NCI-H2196 treated with DMSO at 0.1 percent for 48 hours (cell line): ENCODE measurements around the gene GCAT.

ENCODE experiments used
- DNase-seq: peaks from one replicate; lab custom pipeline; 2025; ENCODE audit not compliant: unreplicated experiment; lab: John Stamatoyannopoulos, UW

GCAT gene

DNA sequence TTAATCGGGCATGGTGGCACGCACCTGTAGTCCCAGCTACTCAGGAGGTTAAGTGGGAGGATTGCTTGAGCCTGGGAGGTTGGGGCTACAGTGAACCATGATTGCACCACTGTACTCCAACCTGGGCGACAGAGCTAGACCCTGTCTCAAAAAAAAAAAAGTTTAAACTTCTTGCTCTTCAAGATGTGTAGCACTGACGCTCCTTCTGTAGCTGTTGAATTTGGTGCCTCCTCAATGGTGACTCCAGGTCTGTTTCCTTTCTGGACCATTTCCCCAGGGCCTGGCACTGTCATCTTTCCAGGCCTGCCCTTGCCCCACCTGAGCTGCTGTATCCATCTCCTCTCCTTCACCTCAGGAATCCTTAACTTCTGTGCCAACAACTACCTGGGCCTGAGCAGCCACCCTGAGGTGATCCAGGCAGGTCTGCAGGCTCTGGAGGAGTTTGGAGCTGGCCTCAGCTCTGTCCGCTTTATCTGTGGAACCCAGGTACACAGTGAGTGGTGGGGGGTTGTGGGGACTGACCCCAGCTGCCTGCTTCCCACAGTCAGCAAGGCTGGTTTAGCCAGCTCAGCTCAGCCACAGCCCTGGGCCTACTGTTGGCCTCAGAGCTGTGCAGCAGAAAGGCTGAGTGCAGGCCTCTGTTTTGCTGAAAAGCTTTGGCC is 2.1 kb downstream of the GCAT start:
- DNase-seq = no peak

DNA sequence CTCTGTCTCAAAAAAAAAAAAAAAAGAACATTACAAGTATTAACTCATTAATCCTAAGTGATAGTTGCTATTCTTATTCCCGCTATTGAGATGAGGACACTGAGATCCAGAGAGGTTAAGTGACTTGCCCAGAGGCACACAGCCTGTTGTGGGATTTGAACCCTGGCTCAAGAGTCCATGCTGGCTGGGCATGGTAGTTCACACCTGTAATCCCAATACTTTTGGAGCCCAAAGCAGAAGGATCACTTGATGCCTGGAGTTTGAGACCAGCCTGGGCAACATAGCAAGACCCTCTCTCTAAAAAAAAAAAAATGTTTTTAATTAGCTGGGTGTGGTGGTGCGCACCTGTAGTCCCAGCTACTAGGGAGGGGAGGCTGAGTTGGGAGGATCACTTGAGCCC is 4.1 kb downstream of the GCAT start:
- DNase-seq = no peak

DNA sequence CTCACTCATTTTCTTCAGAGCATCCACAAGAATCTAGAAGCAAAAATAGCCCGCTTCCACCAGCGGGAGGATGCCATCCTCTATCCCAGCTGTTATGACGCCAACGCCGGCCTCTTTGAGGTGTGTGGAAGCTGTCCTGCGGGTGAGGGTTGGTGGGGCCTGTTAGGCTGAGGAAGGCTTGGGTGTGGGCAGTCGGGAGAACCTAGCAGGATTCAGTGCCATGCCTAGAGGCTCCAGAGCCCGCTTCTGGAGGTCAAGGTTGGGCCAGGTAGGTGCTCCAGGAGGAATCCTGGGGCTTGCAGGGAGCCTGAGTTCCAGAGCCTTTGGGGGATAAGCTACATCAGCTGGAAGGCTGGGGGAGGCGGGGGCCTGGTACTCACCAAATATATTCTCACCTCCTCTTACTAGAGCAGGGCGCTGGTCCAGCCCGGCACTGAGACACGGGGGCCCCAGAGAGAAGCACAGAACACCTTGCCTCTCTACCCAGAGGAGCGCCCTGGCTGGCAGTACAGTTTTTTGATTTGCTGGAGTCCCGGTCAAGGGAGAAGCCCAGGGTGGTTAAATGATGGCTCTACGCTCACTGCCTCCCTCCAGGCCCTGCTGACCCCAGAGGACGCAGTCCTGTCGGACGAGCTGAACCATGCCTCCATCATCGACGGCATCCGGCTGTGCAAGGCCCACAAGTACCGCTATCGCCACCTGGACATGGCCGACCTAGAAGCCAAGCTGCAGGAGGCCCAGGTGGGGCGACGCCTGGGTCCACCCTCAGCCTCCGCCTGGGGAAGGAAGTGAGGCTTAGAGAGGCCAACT is 5.3 kb downstream of the GCAT start:
- no peak for DNase-seq

GRCh38 chr22:37815593-37815992 is 7.9 kb downstream of the GCAT start:
- DNase-seq = no peak

GRCh38 chr22:37816543-37817180 is 8.9 kb downstream of the GCAT start:
- no peak for DNase-seq

DNA sequence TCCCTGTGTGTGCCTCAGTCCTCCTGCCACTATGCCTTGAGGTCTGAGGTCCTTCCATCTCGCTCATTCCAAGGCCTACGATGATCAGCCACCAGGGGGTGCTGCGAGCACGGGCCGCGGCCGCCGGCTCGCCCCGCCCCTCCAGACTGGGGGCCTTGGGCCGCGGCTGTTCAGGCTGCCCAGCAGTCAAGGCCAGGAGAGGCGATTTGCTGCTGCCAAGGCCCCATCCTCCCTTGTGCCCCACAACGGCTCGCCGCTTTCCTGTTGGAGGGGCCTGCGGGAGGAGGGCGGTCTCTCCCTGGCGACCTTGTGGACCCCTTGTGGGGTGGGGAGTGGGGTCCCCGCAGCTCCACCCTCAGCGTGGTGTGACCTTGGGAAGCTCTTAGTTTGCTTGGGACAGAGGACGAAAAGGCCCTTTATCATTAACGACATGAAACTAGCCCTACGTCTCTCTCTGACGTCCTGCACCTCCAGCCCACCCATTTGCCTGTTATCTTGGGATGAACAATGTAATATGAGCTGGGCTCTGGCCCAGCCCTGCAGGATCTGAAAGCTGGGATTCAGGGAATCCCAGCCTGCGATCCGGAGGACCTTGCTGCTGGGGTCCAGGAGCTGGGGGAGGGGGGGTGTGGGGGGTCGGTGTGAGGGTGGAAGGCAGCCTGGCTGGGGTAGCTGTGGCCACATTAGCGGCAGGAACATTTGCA is 10.1 kb downstream of the GCAT start:
- DNase-seq = peak; percentile 32

GRCh38 chr22:37818409-37819104 is 10.8 kb downstream of the GCAT start:
- DNase-seq = no peak

DNA sequence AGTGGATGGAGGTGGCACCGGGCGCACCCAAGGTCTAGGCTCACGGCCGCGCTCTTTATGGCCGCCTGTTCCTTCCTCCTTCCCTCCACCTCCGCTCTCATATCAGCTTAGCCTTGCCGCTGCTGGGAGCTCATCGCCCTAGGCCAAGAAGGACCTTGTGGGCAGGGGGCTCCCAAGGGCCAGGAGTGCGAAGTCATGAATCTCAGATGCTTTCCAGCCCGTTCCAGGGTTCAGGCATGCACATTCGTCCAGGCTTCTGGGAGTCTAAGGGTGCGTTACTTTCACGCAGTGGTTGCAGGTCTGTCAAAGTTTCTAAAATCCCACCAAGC is 11.3 kb downstream of the GCAT start:
- DNase-seq = no peak

DNA sequence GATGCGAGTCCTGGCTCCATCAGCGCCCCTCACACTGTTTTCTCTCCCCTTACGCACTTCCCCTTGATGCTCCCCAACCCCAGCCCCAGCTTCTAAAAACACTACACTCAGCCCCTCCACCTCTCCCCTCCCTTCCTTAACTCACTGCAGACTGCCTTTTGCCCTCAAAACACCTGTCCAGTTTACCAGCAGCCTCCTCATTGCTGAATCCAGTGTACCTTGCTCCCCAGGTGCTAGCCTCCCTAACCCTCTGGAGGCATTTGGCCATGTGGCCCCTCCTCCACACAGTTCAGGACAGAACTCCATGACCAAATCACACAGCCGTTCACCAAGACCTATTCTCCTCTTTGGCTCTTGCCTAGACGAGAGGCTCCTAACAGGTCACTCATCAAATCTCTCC is 12.6 kb downstream of the GCAT start:
- no peak for DNase-seq

- no peak for DNase-seq
These were observed 14.5 kb downstream of the GCAT start for GRCh38 chr22:37822079-37822833.

DNA sequence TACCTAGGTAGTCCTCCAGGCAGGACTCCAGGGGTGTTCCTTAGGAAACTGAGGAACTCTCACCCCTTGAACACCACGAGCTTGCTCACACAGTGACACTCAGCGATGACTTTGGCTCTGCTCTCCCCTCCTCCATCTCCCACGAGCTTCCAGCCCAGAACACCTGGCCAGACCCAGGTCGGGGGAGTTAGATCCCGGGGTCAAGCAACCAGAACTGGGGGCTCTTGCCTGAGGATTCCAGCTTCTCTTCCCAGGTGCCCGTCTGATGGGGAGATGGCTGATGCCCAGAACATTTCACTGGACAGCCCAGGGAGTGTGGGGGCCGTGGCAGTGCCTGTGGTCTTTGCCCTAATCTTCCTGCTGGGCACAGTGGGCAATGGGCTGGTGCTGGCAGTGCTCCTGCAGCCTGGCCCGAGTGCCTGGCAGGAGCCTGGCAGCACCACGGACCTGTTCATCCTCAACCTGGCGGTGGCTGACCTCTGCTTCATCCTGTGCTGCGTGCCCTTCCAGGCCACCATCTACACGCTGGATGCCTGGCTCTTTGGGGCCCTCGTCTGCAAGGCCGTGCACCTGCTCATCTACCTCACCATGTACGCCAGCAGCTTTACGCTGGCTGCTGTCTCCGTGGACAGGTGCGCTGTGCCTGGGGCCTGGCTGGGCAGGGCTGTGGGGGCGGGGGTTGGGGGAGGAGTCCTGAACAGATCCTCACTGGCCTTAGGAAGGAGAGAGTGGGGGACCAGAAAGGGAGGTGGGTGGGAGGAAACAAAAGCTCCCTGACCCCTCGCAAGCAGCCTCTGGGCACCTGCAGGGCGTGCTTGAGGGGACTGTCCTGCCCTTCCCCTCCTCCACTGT is 15.6 kb downstream of the GCAT start, which contains the start of gene GALR3:
GALR3 (plus strand) TSS at position 249 of the 852 bp plus-strand sequence; CDS start at position 274, 25 bp downstream.
- DNase-seq = peak; percentile 41

DNA sequence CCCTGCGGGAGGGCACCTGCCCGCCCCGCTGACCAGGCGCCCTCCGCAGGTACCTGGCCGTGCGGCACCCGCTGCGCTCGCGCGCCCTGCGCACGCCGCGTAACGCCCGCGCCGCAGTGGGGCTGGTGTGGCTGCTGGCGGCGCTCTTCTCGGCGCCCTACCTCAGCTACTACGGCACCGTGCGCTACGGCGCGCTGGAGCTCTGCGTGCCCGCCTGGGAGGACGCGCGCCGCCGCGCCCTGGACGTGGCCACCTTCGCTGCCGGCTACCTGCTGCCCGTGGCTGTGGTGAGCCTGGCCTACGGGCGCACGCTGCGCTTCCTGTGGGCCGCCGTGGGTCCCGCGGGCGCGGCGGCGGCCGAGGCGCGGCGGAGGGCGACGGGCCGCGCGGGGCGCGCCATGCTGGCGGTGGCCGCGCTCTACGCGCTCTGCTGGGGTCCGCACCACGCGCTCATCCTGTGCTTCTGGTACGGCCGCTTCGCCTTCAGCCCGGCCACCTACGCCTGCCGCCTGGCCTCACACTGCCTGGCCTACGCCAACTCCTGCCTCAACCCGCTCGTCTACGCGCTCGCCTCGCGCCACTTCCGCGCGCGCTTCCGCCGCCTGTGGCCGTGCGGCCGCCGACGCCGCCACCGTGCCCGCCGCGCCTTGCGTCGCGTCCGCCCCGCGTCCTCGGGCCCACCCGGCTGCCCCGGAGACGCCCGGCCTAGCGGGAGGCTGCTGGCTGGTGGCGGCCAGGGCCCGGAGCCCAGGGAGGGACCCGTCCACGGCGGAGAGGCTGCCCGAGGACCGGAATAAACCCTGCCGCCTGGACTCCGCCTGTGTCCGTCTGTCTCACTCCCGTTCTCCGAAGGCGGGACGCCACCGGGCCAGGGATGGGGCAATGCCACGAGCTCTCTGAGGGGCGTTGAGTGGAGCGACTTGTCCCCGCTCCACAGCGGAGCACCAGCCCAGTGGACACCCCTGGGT is 17.2 kb downstream of the GCAT start:
- no peak for DNase-seq

DNA sequence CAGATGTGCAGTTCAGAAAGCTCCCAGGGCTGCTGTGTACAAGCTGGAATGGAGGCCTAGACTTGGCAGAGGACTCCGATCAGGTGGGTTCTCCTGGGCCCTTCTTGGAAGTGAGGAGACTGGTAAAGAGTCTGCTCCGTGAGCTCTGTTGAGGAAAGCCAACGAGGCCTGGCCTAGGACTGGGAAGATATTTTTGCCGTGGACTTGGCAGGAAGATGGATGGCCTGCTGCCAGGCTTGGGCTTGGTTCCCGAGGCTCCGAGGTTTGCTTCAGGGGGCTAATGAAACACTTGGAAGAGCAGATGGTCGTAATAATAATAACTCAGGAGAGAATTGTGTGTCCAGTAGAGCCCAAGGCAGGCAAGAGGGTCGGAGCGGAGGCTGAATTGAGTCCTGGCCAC is 19.3 kb downstream of the GCAT start:
- DNase-seq = no peak

GRCh38 chr22:37830093-37830842 is 22.5 kb downstream of the GCAT start:
- no peak for DNase-seq

GRCh38 chr22:37831472-37831871 is 23.7 kb downstream of the GCAT start:
- DNase-seq = no peak

- DNase-seq = no peak
These were observed 24.5 kb downstream of the GCAT start for GRCh38 chr22:37832022-37832857.
